ENCODE results near the gene USP7. TPM values are rescaled to one million over a fixed set of nuclear protein-coding genes. Genes with fewer than 3 reads are reported as not detected.

USP7 gene
- total RNA-seq, 4 donors from 2014 or later, result 67.9 to 84.7 (median 73.3) TPM

DNA sequence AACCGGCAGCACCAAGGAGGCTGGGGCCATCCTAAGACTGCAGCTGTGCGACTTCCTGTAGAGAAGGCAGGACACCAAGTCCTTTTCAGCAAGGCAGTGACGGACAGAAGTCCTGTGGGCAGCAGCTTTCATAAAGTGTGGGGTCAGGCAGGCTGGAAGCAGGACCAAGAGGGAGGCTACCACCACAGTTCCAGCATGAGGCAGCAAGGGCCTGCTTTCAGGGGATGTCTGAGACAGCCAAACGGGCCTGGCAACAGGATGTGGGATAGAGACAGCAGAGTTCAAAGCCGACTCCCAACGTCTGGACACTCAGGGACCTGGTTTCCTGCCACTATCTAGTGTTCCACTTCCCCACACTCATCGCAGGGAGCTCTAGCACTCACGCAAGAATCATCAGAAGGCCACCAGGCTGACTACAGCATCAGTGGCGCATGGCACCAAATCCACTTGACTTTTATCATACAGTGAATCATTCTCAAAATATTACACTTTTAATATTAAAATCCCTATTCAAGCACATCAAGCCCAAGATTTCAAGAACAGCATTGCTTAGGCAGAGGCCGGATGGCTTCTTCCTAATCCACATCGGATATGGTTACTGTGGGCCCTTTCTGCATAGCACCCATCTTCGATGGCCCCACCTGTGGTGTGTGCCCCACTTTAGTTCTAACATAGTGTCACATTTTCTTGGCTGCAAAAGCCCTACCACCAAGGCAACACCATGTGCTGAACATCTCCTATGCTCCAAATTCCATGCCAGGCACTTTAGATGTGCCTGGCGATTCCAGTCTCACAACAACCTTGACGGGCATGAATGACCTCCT, 5.2 kb downstream of the USP7 start:
- WGBS, result 55% methylated on average over 13 of the region's 14 CpGs
- no peak for TF ChIP-seq POLR2A (IDR thresholded peaks at IDR 0.05; ENCODE audit: low read depth)
- TF ChIP-seq POLR2AphosphoS5 (IDR thresholded peaks at IDR 0.05), result peak in 1 of 2 donors; percentile 5
- no peaks in the 10 kb centered on the region for H3K27me3 ChIP-seq
- no peaks in the 10 kb centered on the region for H3K36me3 ChIP-seq
- DNase-seq (ENCODE audit: extremely low spot score), result no peak
- no peaks in the 10 kb centered on the region for H3K9me3 ChIP-seq
- H3K4me1 ChIP-seq, result peaks cover 75 to 87% (median 86%) of the 10 kb centered on the region in 4 donors
- H3K27ac ChIP-seq (replicated peaks in 1 of 4), result peak overlapping the region; percentile 40 to 69 (median 46)
- H3K4me3 ChIP-seq, result peak overlapping the region in 1 of 4 donors; percentile 24
- intact Hi-C loops (cut with DNase I), result no loop called here

DNA sequence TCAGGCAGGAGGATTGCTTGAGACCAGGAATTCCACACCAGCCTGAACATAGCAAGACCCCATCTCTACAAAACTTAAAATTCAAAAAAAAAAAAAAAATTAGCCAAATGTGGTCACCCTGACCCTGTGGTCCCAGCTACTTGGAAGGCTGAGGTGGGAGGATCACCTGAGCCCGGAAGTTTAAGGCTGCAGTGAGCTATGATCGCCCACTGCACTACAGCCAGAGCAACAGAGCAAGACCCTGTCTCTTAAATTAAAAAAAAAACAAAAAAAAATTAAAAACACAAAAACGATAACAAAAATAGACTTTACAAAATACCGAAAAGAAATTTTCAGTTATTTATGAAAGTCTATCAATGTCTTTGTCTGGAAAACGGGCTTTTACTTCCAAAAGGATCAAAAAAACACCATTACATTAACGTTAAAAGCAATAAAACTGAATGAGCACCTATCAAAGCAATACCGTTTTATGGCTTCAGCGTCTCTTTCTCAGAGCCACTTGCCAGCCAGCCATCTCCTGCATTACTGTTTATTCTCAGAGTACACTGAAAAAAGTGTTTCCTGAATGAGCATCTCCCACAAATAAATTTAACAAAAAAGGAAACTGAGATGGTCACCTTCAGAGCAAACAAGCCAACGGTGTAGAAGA, 6.1 kb downstream of the USP7 start:
- no peak for DNase-seq (ENCODE audit: extremely low spot score)
- TF ChIP-seq EP300 (IDR thresholded peaks at IDR 0.05) (no peak), POLR2A (IDR thresholded peaks at IDR 0.05; ENCODE audit: low read depth) (no peak), POLR2AphosphoS5 (IDR thresholded peaks at IDR 0.05) (no peak)
- TF ChIP-seq, protein P1, sequence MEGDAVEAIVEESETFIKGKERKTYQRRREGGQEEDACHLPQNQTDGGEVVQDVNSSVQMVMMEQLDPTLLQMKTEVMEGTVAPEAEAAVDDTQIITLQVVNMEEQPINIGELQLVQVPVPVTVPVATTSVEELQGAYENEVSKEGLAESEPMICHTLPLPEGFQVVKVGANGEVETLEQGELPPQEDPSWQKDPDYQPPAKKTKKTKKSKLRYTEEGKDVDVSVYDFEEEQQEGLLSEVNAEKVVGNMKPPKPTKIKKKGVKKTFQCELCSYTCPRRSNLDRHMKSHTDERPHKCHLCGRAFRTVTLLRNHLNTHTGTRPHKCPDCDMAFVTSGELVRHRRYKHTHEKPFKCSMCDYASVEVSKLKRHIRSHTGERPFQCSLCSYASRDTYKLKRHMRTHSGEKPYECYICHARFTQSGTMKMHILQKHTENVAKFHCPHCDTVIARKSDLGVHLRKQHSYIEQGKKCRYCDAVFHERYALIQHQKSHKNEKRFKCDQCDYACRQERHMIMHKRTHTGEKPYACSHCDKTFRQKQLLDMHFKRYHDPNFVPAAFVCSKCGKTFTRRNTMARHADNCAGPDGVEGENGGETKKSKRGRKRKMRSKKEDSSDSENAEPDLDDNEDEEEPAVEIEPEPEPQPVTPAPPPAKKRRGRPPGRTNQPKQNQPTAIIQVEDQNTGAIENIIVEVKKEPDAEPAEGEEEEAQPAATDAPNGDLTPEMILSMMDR (IDR thresholded peaks at IDR 0.05), result no peak
- no peaks in the 10 kb centered on the region for H3K27me3 ChIP-seq
- H3K27ac ChIP-seq (replicated peaks in 1 of 4), result peak overlapping the region; percentile 40 to 69 (median 46)
- WGBS, result 80% methylated on average over 9 of the region's 9 CpGs
- H3K36me3 ChIP-seq, result no peaks in the 10 kb centered on the region
- peak overlapping the region in 1 of 4 donors; percentile 24 for H3K4me3 ChIP-seq
- H3K4me1 ChIP-seq, result peaks cover 83 to 94% (median 93%) of the 10 kb centered on the region in 4 donors
- intact Hi-C loops (cut with DNase I), result no loop called here
- H3K9me3 ChIP-seq, result no peaks in the 10 kb centered on the region

DNA sequence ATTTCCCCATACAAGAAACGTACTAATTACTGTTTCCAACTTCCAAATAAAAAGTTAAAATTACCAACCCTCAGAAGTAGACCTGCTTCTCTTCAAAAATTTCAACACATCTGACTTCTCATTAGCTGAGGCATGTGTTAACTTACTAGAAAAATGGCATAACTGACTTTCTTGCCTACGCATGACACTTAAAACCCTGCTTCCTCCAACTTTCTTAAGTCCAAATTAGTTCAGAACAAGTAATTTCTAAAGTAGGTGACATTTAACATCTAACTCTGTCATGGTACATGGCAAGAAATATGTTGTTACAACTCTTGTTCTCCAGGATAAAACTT, 6.7 kb downstream of the USP7 start:
- peaks cover 84 to 95% (median 93%) of the 10 kb centered on the region in 4 donors for H3K4me1 ChIP-seq

DNA sequence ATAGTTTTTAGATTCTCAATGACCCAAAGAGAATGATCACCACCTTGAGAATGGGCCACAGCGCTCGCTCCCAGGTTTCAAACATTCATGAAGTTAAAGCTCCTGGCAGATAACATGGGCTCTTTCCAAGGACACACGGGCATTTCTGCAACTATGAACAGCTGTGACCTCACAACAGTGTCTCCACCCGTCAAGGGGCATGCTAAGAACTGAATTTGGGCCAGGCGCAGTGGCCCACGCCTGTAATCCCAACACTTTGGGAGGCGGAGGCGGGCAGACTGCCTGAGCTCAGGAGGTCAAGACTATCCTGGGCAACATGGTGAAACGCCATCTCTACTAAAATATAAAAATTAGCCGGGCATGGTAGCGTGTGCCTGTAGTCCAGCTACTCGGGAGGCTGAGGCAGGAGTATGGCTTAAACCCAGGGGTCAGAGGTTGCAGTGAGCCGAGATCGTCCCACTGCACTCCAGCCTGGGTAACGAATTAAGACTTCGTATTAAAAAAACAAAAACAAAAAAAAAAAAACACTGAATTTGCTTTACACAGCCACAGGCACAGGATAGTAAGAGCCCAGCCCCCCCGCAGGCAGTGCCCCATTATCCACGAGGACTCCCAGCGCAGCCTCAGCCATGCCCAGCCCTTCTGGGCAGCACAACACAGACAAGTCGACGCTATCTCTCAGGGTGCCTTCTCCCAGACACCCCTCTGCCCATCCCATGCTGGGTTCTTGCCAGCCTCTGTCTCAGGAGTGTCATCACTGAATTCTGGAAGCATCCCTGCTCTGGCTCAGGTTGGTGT, 7.2 kb downstream of the USP7 start:
- H3K9me3 ChIP-seq, result no peaks in the 10 kb centered on the region
- DNase-seq (ENCODE audit: extremely low spot score), result no peak
- no peaks in the 10 kb centered on the region for H3K36me3 ChIP-seq
- 75% methylated on average over 21 of the region's 21 CpGs for WGBS
- peak overlapping the region in 2 of 4 donors; percentile 24 for H3K27ac ChIP-seq (replicated peaks in 1 of 4)
- peaks cover 84 to 95% (median 93%) of the 10 kb centered on the region in 4 donors for H3K4me1 ChIP-seq
- intact Hi-C loops (cut with DNase I), result no loop called here
- TF ChIP-seq POLR2A (IDR thresholded peaks at IDR 0.05; ENCODE audit: low read depth), result no peak
- no peak for TF ChIP-seq POLR2AphosphoS5 (IDR thresholded peaks at IDR 0.05)
- TF ChIP-seq, protein P1 (IDR thresholded peaks at IDR 0.05), result no peak
- TF ChIP-seq EP300 (IDR thresholded peaks at IDR 0.05), result no peak
- H3K4me3 ChIP-seq, result no peak overlapping the region
- no peaks in the 10 kb centered on the region for H3K27me3 ChIP-seq

More for the DNA sequence above, 6.7 kb downstream of the USP7 start:
- H3K27ac ChIP-seq (replicated peaks in 1 of 4), result peak overlapping the region in 2 of 4 donors; percentile 24 to 69
- DNase-seq (ENCODE audit: extremely low spot score), result no peak
- H3K36me3 ChIP-seq, result no peaks in the 10 kb centered on the region
- intact Hi-C loops (cut with DNase I), result no loop called here
- H3K4me3 ChIP-seq, result no peak overlapping the region
- H3K27me3 ChIP-seq, result no peaks in the 10 kb centered on the region
- TF ChIP-seq POLR2AphosphoS5 (IDR thresholded peaks at IDR 0.05) (no peak), POLR2A (IDR thresholded peaks at IDR 0.05; ENCODE audit: low read depth) (no peak), EP300 (IDR thresholded peaks at IDR 0.05) (no peak)
- TF ChIP-seq, protein P1 (IDR thresholded peaks at IDR 0.05), result no peak
- H3K9me3 ChIP-seq, result no peaks in the 10 kb centered on the region
- WGBS, result 41% methylated on average over 2 of the region's 2 CpGs

Measured in esophagus muscularis mucosa (tissue), 4 donors.